ENCODE data around the gene SEC22A. TPM values are rescaled to one million over a fixed set of nuclear protein-coding genes. Genes with fewer than 3 reads are reported as not detected.

SEC22A gene, protein sequence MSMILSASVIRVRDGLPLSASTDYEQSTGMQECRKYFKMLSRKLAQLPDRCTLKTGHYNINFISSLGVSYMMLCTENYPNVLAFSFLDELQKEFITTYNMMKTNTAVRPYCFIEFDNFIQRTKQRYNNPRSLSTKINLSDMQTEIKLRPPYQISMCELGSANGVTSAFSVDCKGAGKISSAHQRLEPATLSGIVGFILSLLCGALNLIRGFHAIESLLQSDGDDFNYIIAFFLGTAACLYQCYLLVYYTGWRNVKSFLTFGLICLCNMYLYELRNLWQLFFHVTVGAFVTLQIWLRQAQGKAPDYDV
- 48.9 and 72.2 TPM in 2 replicates for total RNA-seq

GRCh38 chr3:123201557-123202427 is at the start of gene SEC22A:
Gene SEC22A (plus strand): TSS chr3:123201943. CDS start chr3:123209218, 7,275 bp downstream.

Other genes with a start within 250 kb of the SEC22A start
- gene SEMA5B, start 174.2 kb upstream of the SEC22A start, total RNA-seq: not detected in 2 replicates
- 34.6 and 60.2 TPM in 2 replicates for gene PDIA5, start 134.9 kb upstream of the SEC22A start, total RNA-seq
- gene ADCY5, start 247.1 kb downstream of the SEC22A start, total RNA-seq: 0.22 and 1.9 TPM in 2 replicates

All from uterine smooth muscle cell (primary cell).